Measurements from ENCODE around the gene KRTAP5-11. TPM values are rescaled to one million over a fixed set of nuclear protein-coding genes. Genes with fewer than 3 reads are reported as not detected.
"Not testable (repeated sequence)": the region's sequence is repeated elsewhere in the genome, so short reads cannot be mapped to it uniquely, and the experiment has no call there.

Gene KRTAP5-11
- total and polyA plus RNA-seq, 2 experiments from 2014 or later: not detected

DNA sequence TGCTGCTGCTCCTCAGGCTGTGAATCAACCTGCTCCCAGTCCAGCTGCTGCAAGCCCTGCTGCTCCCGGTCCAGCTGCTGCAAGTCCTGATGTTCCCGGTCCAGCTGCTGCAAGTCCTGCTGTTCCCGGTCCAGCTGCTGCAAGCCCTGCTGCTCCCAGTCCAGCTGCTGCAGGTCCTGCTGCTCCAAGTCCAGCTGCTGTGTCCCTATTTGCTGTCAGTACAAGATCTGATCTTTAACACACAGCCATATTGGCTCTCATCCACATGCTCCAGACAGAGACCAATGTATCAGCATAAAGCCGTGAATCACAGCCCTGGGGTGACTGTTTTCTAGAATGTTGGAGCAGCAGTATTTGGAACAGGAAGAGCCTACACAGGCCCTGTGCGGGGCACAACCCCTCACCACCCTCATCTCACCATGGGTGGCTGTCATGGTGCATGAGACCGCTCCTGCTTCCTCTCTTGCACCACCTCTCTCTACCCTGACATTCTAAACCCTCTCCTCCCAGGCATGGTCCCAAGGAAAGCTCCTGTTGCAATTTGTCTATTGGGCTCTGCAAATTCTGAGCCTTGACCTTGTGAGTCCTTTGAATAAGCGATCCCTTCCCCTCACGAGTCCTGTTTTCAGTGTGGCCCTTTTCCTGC, 13.8 kb downstream of the KRTAP5-11 start (continued):
- TF ChIP-seq ETS1 (IDR thresholded peaks at IDR 0.05) (no peak), JUNB (IDR thresholded peaks at IDR 0.05; ENCODE audit: unreplicated experiment) (no peak), ZNF331 (CRISPR knock-in tag; IDR thresholded peaks at IDR 0.05; ENCODE audit: low read depth) (no peak), ZNF114 (CRISPR knock-in tag; IDR thresholded peaks at IDR 0.05) (no peak)

DNA sequence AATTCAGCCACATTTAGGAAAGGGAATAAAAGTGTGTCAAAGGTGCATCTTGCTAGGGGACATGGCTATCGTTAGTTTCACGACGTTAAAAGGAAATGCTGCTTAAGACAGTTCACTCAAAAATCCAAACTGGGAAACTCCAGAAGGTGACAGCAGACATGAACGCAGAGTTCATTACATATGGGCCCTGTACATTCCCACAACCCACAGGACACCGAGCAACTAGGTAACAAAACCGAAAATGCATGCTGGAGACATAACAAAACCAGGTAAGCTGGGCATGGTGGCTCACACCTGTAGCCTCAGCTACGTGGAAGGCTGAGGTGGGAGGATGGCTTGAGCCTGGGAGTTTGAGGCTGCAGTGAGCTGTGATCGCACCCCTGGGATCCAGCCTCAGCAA, 15.0 kb downstream of the KRTAP5-11 start:
- not testable (repeated sequence) for H3K36me3 Mint-ChIP-seq (ENCODE audit: low read depth); ATAC-seq; H3K27ac ChIP-seq (ENCODE audit: low read depth); H3K27ac Mint-ChIP-seq; H3K9me2 ChIP-seq (ENCODE audit: insufficient read depth); H2AFZ ChIP-seq; H3K36me3 ChIP-seq (ENCODE audit: insufficient read depth); H3F3A ChIP-seq (replicated peaks; ENCODE audit: low read depth); H3K79me2 ChIP-seq (replicated peaks; ENCODE audit: insufficient read depth); H3K27me3 ChIP-seq (ENCODE audit: insufficient read depth); H3K4me3 ChIP-seq; DNase-seq (ENCODE audit: low spot score); H3K9me3 Mint-ChIP-seq; H4K20me1 ChIP-seq (replicated peaks; ENCODE audit: insufficient read depth); H3K4me2 ChIP-seq; H3K4me3 Mint-ChIP-seq
- Mint-ChIP-seq H3K27me3 (ENCODE audit: insufficient read depth, low read depth, poor library complexity) (peaks cover 17% of the 10 kb centered on the region), H3K4me1 (peaks cover 44% of the 10 kb centered on the region)
- H3K4me1 ChIP-seq (ENCODE audit: insufficient read depth): peaks cover 16% of the 10 kb centered on the region

- Mint-ChIP-seq H3K4me1 (peaks cover 44% of the 10 kb centered on the region), H3K27me3 (ENCODE audit: insufficient read depth, low read depth, poor library complexity) (peaks cover 17% of the 10 kb centered on the region), H3K27ac (0 out of 2 replicates have a peak overlapping the region, but pooled peaks have one; percentile 18)
- H3K4me3 Mint-ChIP-seq; H3K27ac ChIP-seq (ENCODE audit: low read depth); H4K20me1 ChIP-seq (replicated peaks; ENCODE audit: insufficient read depth); H3K4me3 ChIP-seq; H3F3A ChIP-seq (replicated peaks; ENCODE audit: low read depth); H3K27me3 ChIP-seq (ENCODE audit: insufficient read depth); H3K36me3 ChIP-seq (ENCODE audit: insufficient read depth); H3K4me2 ChIP-seq; DNase-seq (ENCODE audit: low spot score); H3K36me3 Mint-ChIP-seq (ENCODE audit: low read depth); H3K9me3 Mint-ChIP-seq; H3K79me2 ChIP-seq (replicated peaks; ENCODE audit: insufficient read depth); H3K9me2 ChIP-seq (ENCODE audit: insufficient read depth): not testable (repeated sequence)
- peak overlapping the region; percentile 78 for H2AFZ ChIP-seq
- ATAC-seq: peak; percentile 45
- H3K4me1 ChIP-seq (ENCODE audit: insufficient read depth): peaks cover 16% of the 10 kb centered on the region
Observed at GRCh38 chr11:71566626-71567599, 15.8 kb downstream of the KRTAP5-11 start.

- Histone ChIP-seq H3K36me3 (ENCODE audit: insufficient read depth) (no peaks in the 10 kb centered on the region), H4K20me1 (replicated peaks; ENCODE audit: insufficient read depth) (no peaks in the 10 kb centered on the region), H3F3A (replicated peaks; ENCODE audit: low read depth) (no peaks in the 10 kb centered on the region), H3K4me2 (no peak overlapping the region), H2AFZ (no peak overlapping the region), H3K27me3 (ENCODE audit: insufficient read depth) (no peaks in the 10 kb centered on the region), H3K9me2 (ENCODE audit: insufficient read depth) (no peaks in the 10 kb centered on the region), H3K4me1 (ENCODE audit: insufficient read depth) (peaks cover 16% of the 10 kb centered on the region), H3K79me2 (replicated peaks; ENCODE audit: insufficient read depth) (no peaks in the 10 kb centered on the region), H3K4me3 (no peak overlapping the region), H3K27ac (ENCODE audit: low read depth) (no peak overlapping the region)
- H3K9me3 Mint-ChIP-seq: peaks cover 2% of the 10 kb centered on the region; the same call in 1 of the 3 replicates
- peaks cover 17% of the 10 kb centered on the region for H3K27me3 Mint-ChIP-seq (ENCODE audit: insufficient read depth, low read depth, poor library complexity)
- no peak for ATAC-seq
- no peak overlapping the region for H3K4me3 Mint-ChIP-seq
- TF ChIP-seq ZNF331 (CRISPR knock-in tag; IDR thresholded peaks at IDR 0.05; ENCODE audit: low read depth): no peak
- no peak for TF ChIP-seq ETS1 (IDR thresholded peaks at IDR 0.05)
- no peak for TF ChIP-seq POLR2AphosphoS5 (IDR thresholded peaks at IDR 0.05; ENCODE audit: low read depth)
- TF ChIP-seq, protein P1, sequence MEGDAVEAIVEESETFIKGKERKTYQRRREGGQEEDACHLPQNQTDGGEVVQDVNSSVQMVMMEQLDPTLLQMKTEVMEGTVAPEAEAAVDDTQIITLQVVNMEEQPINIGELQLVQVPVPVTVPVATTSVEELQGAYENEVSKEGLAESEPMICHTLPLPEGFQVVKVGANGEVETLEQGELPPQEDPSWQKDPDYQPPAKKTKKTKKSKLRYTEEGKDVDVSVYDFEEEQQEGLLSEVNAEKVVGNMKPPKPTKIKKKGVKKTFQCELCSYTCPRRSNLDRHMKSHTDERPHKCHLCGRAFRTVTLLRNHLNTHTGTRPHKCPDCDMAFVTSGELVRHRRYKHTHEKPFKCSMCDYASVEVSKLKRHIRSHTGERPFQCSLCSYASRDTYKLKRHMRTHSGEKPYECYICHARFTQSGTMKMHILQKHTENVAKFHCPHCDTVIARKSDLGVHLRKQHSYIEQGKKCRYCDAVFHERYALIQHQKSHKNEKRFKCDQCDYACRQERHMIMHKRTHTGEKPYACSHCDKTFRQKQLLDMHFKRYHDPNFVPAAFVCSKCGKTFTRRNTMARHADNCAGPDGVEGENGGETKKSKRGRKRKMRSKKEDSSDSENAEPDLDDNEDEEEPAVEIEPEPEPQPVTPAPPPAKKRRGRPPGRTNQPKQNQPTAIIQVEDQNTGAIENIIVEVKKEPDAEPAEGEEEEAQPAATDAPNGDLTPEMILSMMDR (conservative IDR thresholded peaks at IDR 0.05; ENCODE audit: low read depth in 2 of 2): no peak
- TF ChIP-seq STAT1 (IDR thresholded peaks at IDR 0.05; ENCODE audit: unreplicated experiment): no peak
- no peak for TF ChIP-seq EZH2phosphoT487 (IDR thresholded peaks at IDR 0.05; ENCODE audit: unreplicated experiment)
- TF ChIP-seq EZH2 (IDR thresholded peaks at IDR 0.05; ENCODE audit: low read depth, unreplicated experiment): no peak
- H3K27ac Mint-ChIP-seq: no peak overlapping the region
- peaks cover 44% of the 10 kb centered on the region for H3K4me1 Mint-ChIP-seq
- DNase-seq (ENCODE audit: low spot score): no peak
- no peaks in the 10 kb centered on the region; the same call in 2 of the 3 replicates for H3K36me3 Mint-ChIP-seq (ENCODE audit: low read depth)
Observed at GRCh38 chr11:71566081-71566620, 16.5 kb downstream of the KRTAP5-11 start.
